HepG2 (cell line): ENCODE measurements around the gene HSD17B8. TPM values are rescaled to one million over a fixed set of nuclear protein-coding genes. Genes with fewer than 3 reads are reported as not detected.

ENCODE experiments used
- ERF ChIP-seq: IDR thresholded peaks from 2 replicates; pipeline ENCODE4 v1.6.1; 2018; ENCODE audit warnings: missing biosample characterization, missing genetic modification reagents
- HCFC1 ChIP-seq: fragments of 150-350 bp; IDR thresholded peaks from 2 replicates; pipeline ENCODE4 v1.6.1; 2014; ENCODE audit warnings: low read depth, low read length
- HIVEP1 ChIP-seq: sonication (generic); formaldehyde crosslinking; IDR thresholded peaks from 2 replicates; pipeline ENCODE4 v1.4.0; 2020; ENCODE audit warnings: mild to moderate bottlenecking, missing genetic modification reagents
- HMG20B ChIP-seq: conservative IDR thresholded peaks from 2 replicates; pipeline ENCODE4 v1.6.1; 2016; ENCODE audit warnings: missing genetic modification reagents, missing compliant biosample characterization
- JDP2 ChIP-seq: sonication (generic); formaldehyde crosslinking; IDR thresholded peaks from 2 replicates; pipeline ENCODE4 v1.8.1; 2022; ENCODE audit warnings: missing genetic modification reagents, borderline replicate concordance
- KMT2B ChIP-seq: IDR thresholded peaks from 2 replicates; pipeline ENCODE4 v1.6.1; 2016; ENCODE audit warnings: missing genetic modification reagents, missing compliant biosample characterization
- MBNL3 ChIP-seq: fragments of 250-450 bp; sonication (Bioruptor Pico); conservative IDR thresholded peaks from 2 replicates; pipeline ENCODE4 v1.8.0; 2022; ENCODE audit warnings: mild to moderate bottlenecking, inconsistent platforms
- POGZ ChIP-seq: sonication (generic); formaldehyde crosslinking; IDR thresholded peaks from 2 replicates; pipeline ENCODE4 v1.4.0; 2020; ENCODE audit warnings: mild to moderate bottlenecking, missing genetic modification reagents
- SALL1 ChIP-seq: sonication (generic); formaldehyde crosslinking; IDR thresholded peaks from 2 replicates; pipeline ENCODE4 v1.8.0; 2022; ENCODE audit warnings: mild to moderate bottlenecking, missing genetic modification reagents
- TBX2 ChIP-seq: sonication (generic); formaldehyde crosslinking; IDR thresholded peaks from 2 replicates; pipeline ENCODE4 v1.5.0; 2020; ENCODE audit warnings: missing genetic modification reagents, mild to moderate bottlenecking, borderline replicate concordance
- TCF12 ChIP-seq, 2 experiments: fragments of 450-650 bp in 1 of 2; sonication (generic) in 1 of 2; formaldehyde crosslinking in 1 of 2; IDR thresholded peaks; 2 replicates each; pipeline versions ENCODE4 v1.6.1 to v1.8.0; 2017 to 2022; ENCODE audit warnings: antibody characterized with exemption in 1 of 2, mild to moderate bottlenecking in 1 of 2, missing genetic modification reagents in 1 of 2, moderate library complexity in 1 of 2
- TGIF2 ChIP-seq: IDR thresholded peaks from 2 replicates; pipeline ENCODE4 v1.6.1; 2016; ENCODE audit warnings: control low read depth, missing compliant biosample characterization
- ZNF33B ChIP-seq: sonication (generic); formaldehyde crosslinking; IDR thresholded peaks from 2 replicates; pipeline ENCODE4 v1.5.1; 2020; ENCODE audit warnings: mild to moderate bottlenecking, missing genetic modification reagents
- ZNF549 ChIP-seq: sonication (generic); formaldehyde crosslinking; IDR thresholded peaks from 2 replicates; pipeline ENCODE4 v1.5.0; 2020; ENCODE audit warnings: missing genetic modification reagents
- polyA plus RNA-seq, 8 experiments: library from polyadenylated mRNA; depleted of rRNA in 3 of 8; stranded (reverse) in 7 of 8; unstranded in 1 of 8; fragments of >200 nt; fragmentation: Illumina TruSeq in 4 of 8; extraction: Trizol in 4 of 8; gene quantifications; 2 replicates each; pipeline versions ENCODE4 v1.2.1 to v1.2.3, GENCODE V29; 2011 to 2016; ENCODE audit warnings: low read depth in 4 of 8, missing spikeins in 1 of 8, mixed read lengths in 1 of 8; ENCODE audit not compliant: insufficient read depth in 1 of 8
- total RNA-seq, 5 experiments: library from RNA; depleted of rRNA; stranded (reverse); fragments of >200 nt; fragmentation: Illumina TruSeq; extraction: Trizol; gene quantifications; 2 replicates each; pipeline ENCODE4 v1.2.3, GENCODE V29; 2016; ENCODE audit warnings: low read depth in 1 of 5
- TF ChIP-seq, protein P1 (sequence below): sonication (generic); formaldehyde crosslinking; IDR thresholded peaks from 2 replicates; pipeline ENCODE4 v1.4.0; 2020; ENCODE audit warnings: missing genetic modification reagents
- TF ChIP-seq, protein P2 (sequence below): sonication (generic); formaldehyde crosslinking; IDR thresholded peaks from 2 replicates; pipeline ENCODE4 v1.4.0; 2020; ENCODE audit warnings: missing genetic modification reagents, borderline replicate concordance
- TF ChIP-seq, protein P3 (sequence below): sonication (generic); formaldehyde crosslinking; IDR thresholded peaks from 2 replicates; pipeline ENCODE4 v1.5.1; 2020; ENCODE audit warnings: mild to moderate bottlenecking, missing genetic modification reagents, moderate library complexity
- TF ChIP-seq, protein P4 (sequence below): sonication (generic); formaldehyde crosslinking; IDR thresholded peaks from 2 replicates; pipeline ENCODE4 v1.5.1; 2020; ENCODE audit warnings: missing genetic modification reagents, mild to moderate bottlenecking, borderline replicate concordance
- TF ChIP-seq, protein P5 (sequence below): sonication (generic); formaldehyde crosslinking; IDR thresholded peaks from 2 replicates; pipeline ENCODE4 v1.8.0; 2022; ENCODE audit warnings: mild to moderate bottlenecking, missing genetic modification reagents

The HSD17B8 gene
- total and polyA plus RNA-seq, 2 of the 13 experiments (the other 11 are each of a cell fraction or from before 2014, with no cell fraction given), result 12.6 to 20.1 TPM

DNA sequence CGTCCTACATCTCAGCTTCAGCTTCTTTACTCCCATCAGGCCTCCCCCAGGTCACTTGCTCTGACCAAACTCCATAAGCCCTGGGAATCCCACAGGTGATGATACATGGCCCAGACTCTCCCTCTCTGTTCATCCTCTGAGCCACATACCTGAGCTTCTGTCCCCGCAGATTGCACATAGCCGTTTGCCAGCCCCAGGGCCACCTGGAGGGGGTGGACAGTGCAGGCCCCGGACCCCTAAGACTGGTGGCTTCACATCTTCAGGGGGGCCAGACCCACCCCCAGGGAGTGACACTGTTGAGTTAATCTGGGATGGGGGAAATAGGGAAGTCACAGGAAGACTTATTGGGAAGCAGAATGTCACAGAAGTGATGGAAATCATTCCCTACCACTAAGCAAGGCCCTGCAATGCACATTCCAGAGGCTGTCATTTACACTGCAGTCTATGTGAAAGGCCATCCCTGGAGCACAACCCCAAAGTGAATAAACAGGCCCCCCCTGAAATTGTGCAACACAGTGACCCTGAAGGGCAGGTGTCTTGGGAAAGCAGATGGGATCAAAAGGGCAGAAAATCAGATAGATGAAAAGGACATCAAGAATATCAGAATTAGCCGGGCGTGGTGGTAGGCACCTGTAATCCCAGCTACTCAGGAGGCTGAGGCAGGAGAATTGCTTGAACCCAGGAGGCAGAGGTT is 6.1 kb upstream of the HSD17B8 start (continued):
- TF ChIP-seq, protein P1, sequence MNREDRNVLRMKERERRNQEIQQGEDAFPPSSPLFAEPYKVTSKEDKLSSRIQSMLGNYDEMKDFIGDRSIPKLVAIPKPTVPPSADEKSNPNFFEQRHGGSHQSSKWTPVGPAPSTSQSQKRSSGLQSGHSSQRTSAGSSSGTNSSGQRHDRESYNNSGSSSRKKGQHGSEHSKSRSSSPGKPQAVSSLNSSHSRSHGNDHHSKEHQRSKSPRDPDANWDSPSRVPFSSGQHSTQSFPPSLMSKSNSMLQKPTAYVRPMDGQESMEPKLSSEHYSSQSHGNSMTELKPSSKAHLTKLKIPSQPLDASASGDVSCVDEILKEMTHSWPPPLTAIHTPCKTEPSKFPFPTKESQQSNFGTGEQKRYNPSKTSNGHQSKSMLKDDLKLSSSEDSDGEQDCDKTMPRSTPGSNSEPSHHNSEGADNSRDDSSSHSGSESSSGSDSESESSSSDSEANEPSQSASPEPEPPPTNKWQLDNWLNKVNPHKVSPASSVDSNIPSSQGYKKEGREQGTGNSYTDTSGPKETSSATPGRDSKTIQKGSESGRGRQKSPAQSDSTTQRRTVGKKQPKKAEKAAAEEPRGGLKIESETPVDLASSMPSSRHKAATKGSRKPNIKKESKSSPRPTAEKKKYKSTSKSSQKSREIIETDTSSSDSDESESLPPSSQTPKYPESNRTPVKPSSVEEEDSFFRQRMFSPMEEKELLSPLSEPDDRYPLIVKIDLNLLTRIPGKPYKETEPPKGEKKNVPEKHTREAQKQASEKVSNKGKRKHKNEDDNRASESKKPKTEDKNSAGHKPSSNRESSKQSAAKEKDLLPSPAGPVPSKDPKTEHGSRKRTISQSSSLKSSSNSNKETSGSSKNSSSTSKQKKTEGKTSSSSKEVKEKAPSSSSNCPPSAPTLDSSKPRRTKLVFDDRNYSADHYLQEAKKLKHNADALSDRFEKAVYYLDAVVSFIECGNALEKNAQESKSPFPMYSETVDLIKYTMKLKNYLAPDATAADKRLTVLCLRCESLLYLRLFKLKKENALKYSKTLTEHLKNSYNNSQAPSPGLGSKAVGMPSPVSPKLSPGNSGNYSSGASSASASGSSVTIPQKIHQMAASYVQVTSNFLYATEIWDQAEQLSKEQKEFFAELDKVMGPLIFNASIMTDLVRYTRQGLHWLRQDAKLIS, result no peak
- no peak for TF ChIP-seq ZNF33B (CRISPR knock-in tag)
- TF ChIP-seq TCF12 (IDR thresholded peaks at IDR 0.05), result no peak
- TF ChIP-seq TCF12 (CRISPR knock-in tag; IDR thresholded peaks at IDR 0.05), result peak; percentile 84; the same call in 1 of the 2 replicates
- TF ChIP-seq, protein P2, sequence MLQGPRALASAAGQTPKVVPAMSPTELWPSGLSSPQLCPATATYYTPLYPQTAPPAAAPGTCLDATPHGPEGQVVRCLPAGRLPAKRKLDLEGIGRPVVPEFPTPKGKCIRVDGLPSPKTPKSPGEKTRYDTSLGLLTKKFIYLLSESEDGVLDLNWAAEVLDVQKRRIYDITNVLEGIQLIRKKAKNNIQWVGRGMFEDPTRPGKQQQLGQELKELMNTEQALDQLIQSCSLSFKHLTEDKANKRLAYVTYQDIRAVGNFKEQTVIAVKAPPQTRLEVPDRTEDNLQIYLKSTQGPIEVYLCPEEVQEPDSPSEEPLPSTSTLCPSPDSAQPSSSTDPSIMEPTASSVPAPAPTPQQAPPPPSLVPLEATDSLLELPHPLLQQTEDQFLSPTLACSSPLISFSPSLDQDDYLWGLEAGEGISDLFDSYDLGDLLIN (CRISPR knock-in tag), result no peak
- TF ChIP-seq POGZ (CRISPR knock-in tag), result peak; percentile 72
- peak; percentile 94 for TF ChIP-seq TGIF2
- TF ChIP-seq, protein P3, sequence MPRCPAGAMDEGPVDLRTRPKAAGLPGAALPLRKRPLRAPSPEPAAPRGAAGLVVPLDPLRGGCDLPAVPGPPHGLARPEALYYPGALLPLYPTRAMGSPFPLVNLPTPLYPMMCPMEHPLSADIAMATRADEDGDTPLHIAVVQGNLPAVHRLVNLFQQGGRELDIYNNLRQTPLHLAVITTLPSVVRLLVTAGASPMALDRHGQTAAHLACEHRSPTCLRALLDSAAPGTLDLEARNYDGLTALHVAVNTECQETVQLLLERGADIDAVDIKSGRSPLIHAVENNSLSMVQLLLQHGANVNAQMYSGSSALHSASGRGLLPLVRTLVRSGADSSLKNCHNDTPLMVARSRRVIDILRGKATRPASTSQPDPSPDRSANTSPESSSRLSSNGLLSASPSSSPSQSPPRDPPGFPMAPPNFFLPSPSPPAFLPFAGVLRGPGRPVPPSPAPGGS (CRISPR knock-in tag), result no peak; the same call in 1 of the 2 replicates
- TF ChIP-seq, protein P4, sequence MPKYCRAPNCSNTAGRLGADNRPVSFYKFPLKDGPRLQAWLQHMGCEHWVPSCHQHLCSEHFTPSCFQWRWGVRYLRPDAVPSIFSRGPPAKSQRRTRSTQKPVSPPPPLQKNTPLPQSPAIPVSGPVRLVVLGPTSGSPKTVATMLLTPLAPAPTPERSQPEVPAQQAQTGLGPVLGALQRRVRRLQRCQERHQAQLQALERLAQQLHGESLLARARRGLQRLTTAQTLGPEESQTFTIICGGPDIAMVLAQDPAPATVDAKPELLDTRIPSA (CRISPR knock-in tag), result no peak
- peak; percentile 97 for TF ChIP-seq SALL1
- TF ChIP-seq KMT2B (CRISPR knock-in tag), result no peak
- no peak for TF ChIP-seq HCFC1
- TF ChIP-seq TBX2, result peak; percentile 84; the same call in 1 of the 2 replicates
- no peak for TF ChIP-seq MBNL3 (CRISPR knock-in tag)
- peak; percentile 96 for TF ChIP-seq HMG20B (CRISPR knock-in tag)
- no peak for TF ChIP-seq JDP2 (CRISPR knock-in tag)
- TF ChIP-seq, protein P5, sequence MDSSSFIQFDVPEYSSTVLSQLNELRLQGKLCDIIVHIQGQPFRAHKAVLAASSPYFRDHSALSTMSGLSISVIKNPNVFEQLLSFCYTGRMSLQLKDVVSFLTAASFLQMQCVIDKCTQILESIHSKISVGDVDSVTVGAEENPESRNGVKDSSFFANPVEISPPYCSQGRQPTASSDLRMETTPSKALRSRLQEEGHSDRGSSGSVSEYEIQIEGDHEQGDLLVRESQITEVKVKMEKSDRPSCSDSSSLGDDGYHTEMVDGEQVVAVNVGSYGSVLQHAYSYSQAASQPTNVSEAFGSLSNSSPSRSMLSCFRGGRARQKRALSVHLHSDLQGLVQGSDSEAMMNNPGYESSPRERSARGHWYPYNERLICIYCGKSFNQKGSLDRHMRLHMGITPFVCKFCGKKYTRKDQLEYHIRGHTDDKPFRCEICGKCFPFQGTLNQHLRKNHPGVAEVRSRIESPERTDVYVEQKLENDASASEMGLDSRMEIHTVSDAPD (CRISPR knock-in tag), result 0 out of 2 replicates have a peak, but pooled peaks have one; percentile 30
- no peak for TF ChIP-seq ZNF549 (CRISPR knock-in tag)
- peak; percentile 80; the same call in 1 of the 2 replicates for TF ChIP-seq HIVEP1
- TF ChIP-seq ERF, result peak; percentile 92; the same call in 1 of the 2 replicates
